ENCODE measurements around the gene HK1.

DNA sequence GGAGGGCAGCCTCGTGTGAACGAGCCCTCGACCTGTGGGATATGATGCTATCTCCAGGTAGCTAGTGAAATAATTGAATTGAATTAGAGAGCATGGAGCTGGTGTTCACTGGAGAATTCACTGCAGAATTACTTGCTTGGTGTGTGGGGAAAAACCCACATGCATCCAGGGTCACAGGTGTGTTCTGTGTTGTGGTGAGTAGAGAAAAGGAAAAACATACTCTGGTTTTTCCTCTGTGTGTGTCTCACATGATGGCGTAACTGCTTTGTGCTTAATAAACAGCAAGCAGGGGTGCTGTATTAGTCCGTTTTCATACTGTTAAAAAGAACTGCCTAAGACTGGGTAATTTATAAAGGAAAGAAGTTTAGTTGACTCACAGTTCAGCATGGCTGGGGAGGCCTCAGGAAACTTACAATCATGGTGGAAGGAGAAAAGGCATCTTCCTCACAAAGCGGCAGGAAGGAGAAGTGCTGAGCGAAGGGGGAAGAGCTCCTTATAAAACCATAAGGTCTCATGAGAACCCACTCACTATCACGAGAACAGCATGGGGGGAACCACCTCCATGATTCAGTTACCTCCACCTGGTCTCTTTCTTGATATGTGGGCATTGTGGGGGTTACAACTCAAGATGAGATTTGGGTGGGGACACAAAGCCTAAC lies 75.8 kb downstream of the HK1 start:
- TF ChIP-seq, protein P1, sequence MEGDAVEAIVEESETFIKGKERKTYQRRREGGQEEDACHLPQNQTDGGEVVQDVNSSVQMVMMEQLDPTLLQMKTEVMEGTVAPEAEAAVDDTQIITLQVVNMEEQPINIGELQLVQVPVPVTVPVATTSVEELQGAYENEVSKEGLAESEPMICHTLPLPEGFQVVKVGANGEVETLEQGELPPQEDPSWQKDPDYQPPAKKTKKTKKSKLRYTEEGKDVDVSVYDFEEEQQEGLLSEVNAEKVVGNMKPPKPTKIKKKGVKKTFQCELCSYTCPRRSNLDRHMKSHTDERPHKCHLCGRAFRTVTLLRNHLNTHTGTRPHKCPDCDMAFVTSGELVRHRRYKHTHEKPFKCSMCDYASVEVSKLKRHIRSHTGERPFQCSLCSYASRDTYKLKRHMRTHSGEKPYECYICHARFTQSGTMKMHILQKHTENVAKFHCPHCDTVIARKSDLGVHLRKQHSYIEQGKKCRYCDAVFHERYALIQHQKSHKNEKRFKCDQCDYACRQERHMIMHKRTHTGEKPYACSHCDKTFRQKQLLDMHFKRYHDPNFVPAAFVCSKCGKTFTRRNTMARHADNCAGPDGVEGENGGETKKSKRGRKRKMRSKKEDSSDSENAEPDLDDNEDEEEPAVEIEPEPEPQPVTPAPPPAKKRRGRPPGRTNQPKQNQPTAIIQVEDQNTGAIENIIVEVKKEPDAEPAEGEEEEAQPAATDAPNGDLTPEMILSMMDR (IDR thresholded peaks at IDR 0.05; ENCODE audit: insufficient read depth, low read depth, low read length), result no peak
- no peak for TF ChIP-seq EZH2 (IDR thresholded peaks at IDR 0.05; ENCODE audit: insufficient read depth, low read length)

Data from astrocyte (in vitro differentiated cells and primary cell).